Panc1 (cell line): ENCODE measurements around the gene WDR88. TPM values are rescaled to one million over a fixed set of nuclear protein-coding genes. Genes with fewer than 3 reads are reported as not detected.

Source experiments
- ATAC-seq: fragments of 200-7000 bp; cut with Tn5 transposase; 2 replicates; pipeline ENCODE4 v1.9.1; 2020; ENCODE audit warnings: mild to moderate bottlenecking, moderate library complexity
- BruUV-seq: library from RNA; stranded (reverse); fragments of 400-500 nt; replicated peaks from 2 replicates; lab custom pipeline; 2021; lab: Mats Ljungman, UMichigan
- CTCF ChIA-PET: fragments of 300-600 bp; sonication (Branson Sonifier 250); formaldehyde crosslinking; loops from one replicate; lab custom pipeline; 2022; ENCODE audit warnings: antibody characterized with exemption; lab: Charles Lee
- POLR2A ChIA-PET: fragments of 300-600 bp; sonication (Branson Sonifier 250); formaldehyde crosslinking; loops from one replicate; lab custom pipeline; 2022; ENCODE audit warnings: antibody characterized with exemption; lab: Charles Lee
- DNase-seq: peaks from one replicate; pipeline ENCODE4 v3.0.0-alpha.2; 2010; ENCODE audit warnings: low read depth, low spot score
- H3K27ac ChIP-seq: 2 replicates; pipeline ENCODE4 v1.5.1; 2011; ENCODE audit warnings: mild to moderate bottlenecking, low read length, inconsistent platforms
- H3K27me3 ChIP-seq: fragments of 200-500 bp; sonication (Bioruptor generic); 2 replicates; pipeline ENCODE4 v1.6.0; 2014; ENCODE audit warnings: low read length, inconsistent platforms; ENCODE audit not compliant: control insufficient read depth, insufficient read depth
- H3K36me3 ChIP-seq: fragments of 200-500 bp; sonication (Bioruptor generic); 2 replicates; pipeline ENCODE4 v1.5.1; 2014; ENCODE audit warnings: inconsistent platforms, mild to moderate bottlenecking, low read length, moderate library complexity; ENCODE audit not compliant: control insufficient read depth, insufficient read depth
- H3K4me1 ChIP-seq: 2 replicates; pipeline ENCODE4 v1.5.1; 2011; ENCODE audit warnings: inconsistent platforms, mild to moderate bottlenecking, low read length, moderate library complexity; ENCODE audit not compliant: control insufficient read depth, insufficient read depth
- H3K4me3 ChIP-seq, 2 experiments: 2 replicates each; pipeline ENCODE4 v1.5.1; 2011 to 2012; ENCODE audit warnings: low read depth in 2 of 2, low read length in 2 of 2, mild to moderate bottlenecking in 2 of 2, inconsistent platforms in 1 of 2, moderate library complexity in 1 of 2
- H3K9me3 ChIP-seq: fragments of 200-500 bp; sonication (Bioruptor generic); 2 replicates; pipeline ENCODE4 v1.5.1; 2014; ENCODE audit warnings: low read depth, mild to moderate bottlenecking, inconsistent platforms, low read length, moderate library complexity; ENCODE audit not compliant: control insufficient read depth, insufficient read depth
- CTCF ChIP-seq: fragments of 450-650 bp; IDR thresholded peaks from 2 replicates; pipeline ENCODE4 v1.5.1; 2017; ENCODE audit warnings: mild to moderate bottlenecking
- POLR2AphosphoS5 ChIP-seq: IDR thresholded peaks from 2 replicates; pipeline ENCODE4 v1.6.1; 2012; ENCODE audit warnings: mild to moderate bottlenecking, low read depth, low read length, moderate library complexity
- REST ChIP-seq, 2 experiments: IDR thresholded peaks; 2 replicates each; pipeline ENCODE4 v1.6.1; 2011 to 2012; ENCODE audit warnings: low read depth in 2 of 2, control low read depth in 1 of 2, low read length in 1 of 2, mild to moderate bottlenecking in 1 of 2, moderate library complexity in 1 of 2; ENCODE audit not compliant: insufficient read depth in 1 of 2
- SIN3A ChIP-seq: IDR thresholded peaks from 2 replicates; pipeline ENCODE4 v1.6.1; 2012; ENCODE audit warnings: low read depth, mild to moderate bottlenecking, low read length, moderate library complexity, borderline replicate concordance; ENCODE audit not compliant: insufficient read depth
- TCF7L2 ChIP-seq: IDR thresholded peaks from 2 replicates; pipeline ENCODE4 v1.6.1; 2011; ENCODE audit warnings: mild to moderate bottlenecking, low read depth, low read length, inconsistent platforms
- in situ Hi-C: cut with HindIII; loops from 2 replicates; pipeline ENCODE4 v1.10.0; 2016; ENCODE audit warnings: low sequenced_read_pairs, low pct_unique_long_range_greater_than_20kb
- intact Hi-C: fragments of 100-400 bp; cut with micrococcal nuclease; formaldehyde crosslinking; loops from one replicate; pipeline ENCODE4 v1.10.0; 2022; ENCODE audit not compliant: unreplicated experiment
- total RNA-seq: library from RNA; stranded (reverse); gene quantifications from one replicate; pipeline ENCODE4 v1.2.1, GENCODE V29; 2021; ENCODE audit not compliant: unreplicated experiment

Gene WDR88
- total RNA-seq, 1 experiment from 2014 or later: 0.31 TPM

GRCh38 chr19:33194532-33194885, 62.6 kb downstream of the WDR88 start:
- TF ChIP-seq SIN3A: no peak
- no peak for TF ChIP-seq POLR2AphosphoS5
- TF ChIP-seq TCF7L2: no peak
- TF ChIP-seq CTCF: no peak
- TF ChIP-seq REST (IDR thresholded peaks at IDR 0.05; ENCODE audit: insufficient read depth in 1 of 2, low read depth in 2 of 2, low read length in 1 of 2): no peak
- intact Hi-C loops: no loop called here

GRCh38 chr19:33194886-33195644, 63.2 kb downstream of the WDR88 start:
- peak overlapping the region; percentile 48 to 54 for H3K4me3 ChIP-seq
- ATAC-seq (peak; percentile 79), DNase-seq (no peak)
- no peaks in the 10 kb centered on the region for H3K9me3 ChIP-seq
- 0 out of 2 replicates have a peak, but pooled peaks have one; percentile 9 for TF ChIP-seq SIN3A
- TF ChIP-seq CTCF: no peak
- TF ChIP-seq REST (IDR thresholded peaks at IDR 0.05; ENCODE audit: insufficient read depth in 1 of 2, low read depth in 2 of 2, low read length in 1 of 2): no peak
- TF ChIP-seq TCF7L2: no peak
- no peak for TF ChIP-seq POLR2AphosphoS5
- BruUV-seq: no TSS peak
- CTCF ChIA-PET: interaction anchor here (0.8 kb wide), 2 partner anchors 11 to 16 kb away, joined by 3 read pairs; no protein-coding TSS in a partner anchor
- H3K27ac ChIP-seq: peak overlapping the region; percentile 23; the same call in 1 of the 2 replicates
- no peaks in the 10 kb centered on the region for H3K27me3 ChIP-seq
- H3K4me1 ChIP-seq: peaks cover 10% of the 10 kb centered on the region
- in situ Hi-C loops (no loop called here), intact Hi-C loops (no loop called here)
- POLR2A ChIA-PET: no interaction called here
- no peaks in the 10 kb centered on the region; the same call in 1 of the 2 replicates for H3K36me3 ChIP-seq

More at GRCh38 chr19:33194532-33194885, 62.6 kb downstream of the WDR88 start:
- H3K36me3 ChIP-seq: no peaks in the 10 kb centered on the region; the same call in 1 of the 2 replicates
- H3K4me3 ChIP-seq: peak overlapping the region; percentile 48 to 54
- DNase-seq: no peak
- ATAC-seq: peak; percentile 63
- H3K4me1 ChIP-seq: peaks cover 10% of the 10 kb centered on the region
- ChIA-PET CTCF (no interaction called here), POLR2A (no interaction called here)
- BruUV-seq: no TSS peak
- H3K27ac ChIP-seq: no peak overlapping the region
- H3K27me3 ChIP-seq: no peaks in the 10 kb centered on the region
- no peaks in the 10 kb centered on the region for H3K9me3 ChIP-seq
- in situ Hi-C loops: no loop called here
